ENCODE measurements around the gene MGAT5B.

DNA sequence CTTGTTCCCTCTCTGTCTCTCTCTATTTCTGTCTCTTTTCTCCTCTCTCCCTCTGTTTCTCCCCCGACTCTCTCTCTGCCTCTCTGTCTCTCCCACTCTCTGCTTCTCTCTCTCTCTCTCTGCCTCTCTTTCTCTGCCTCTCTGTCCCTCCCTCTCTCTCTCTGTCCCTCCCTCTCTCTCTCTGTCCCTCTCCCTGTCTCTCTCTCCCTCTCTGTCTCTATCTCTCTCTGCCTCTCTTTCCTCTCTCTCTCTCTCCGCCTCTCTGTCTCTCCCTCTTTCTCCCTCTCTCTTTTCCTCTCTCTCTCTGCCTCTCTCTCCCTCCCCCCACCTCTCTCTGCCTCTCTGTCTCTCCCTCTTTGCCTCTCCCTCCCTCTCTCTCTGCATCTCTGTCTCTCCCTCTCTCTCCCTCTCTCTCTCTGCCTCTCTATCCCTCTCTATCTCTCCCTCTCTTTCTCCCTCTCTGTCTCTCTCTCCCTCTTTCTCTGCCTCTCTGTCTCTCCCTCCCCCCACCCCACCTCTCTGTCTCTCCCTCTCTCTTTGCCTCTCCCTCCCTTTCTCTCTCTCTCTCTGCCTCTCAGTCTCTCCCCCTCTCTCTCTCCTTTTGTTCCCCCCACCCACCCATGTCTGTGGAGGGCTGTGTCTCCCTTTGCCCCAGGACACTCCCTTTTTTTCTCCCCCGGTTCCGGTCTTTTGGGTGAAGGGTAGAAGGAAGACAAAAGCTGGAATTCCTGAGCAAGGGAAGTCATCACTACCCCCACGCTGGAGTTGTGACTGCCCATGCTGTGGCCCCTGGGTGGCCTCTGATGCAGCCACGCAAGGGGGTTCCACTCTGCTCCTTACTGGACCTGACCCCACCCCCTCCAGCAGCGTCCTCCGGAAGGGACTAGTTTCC, 27.1 kb upstream of the MGAT5B start:
- TF ChIP-seq POLR2A (IDR thresholded peaks at IDR 0.05; ENCODE audit: low read depth, low read length): no peak
- TF ChIP-seq PAX5 (IDR thresholded peaks at IDR 0.05; ENCODE audit: insufficient read depth, low read length, severe bottlenecking): no peak
- TF ChIP-seq POLR2AphosphoS5 (IDR thresholded peaks at IDR 0.05; ENCODE audit: low read depth, low read length): no peak

Measured in GM12891 (cell line).